GM18951 (cell line): ENCODE measurements around the gene NT5DC4.
"Not testable (repeated sequence)": the region's sequence is repeated elsewhere in the genome, so short reads cannot be mapped to it uniquely, and the experiment has no call there.

Experiments used
- POLR2A ChIP-seq: IDR thresholded peaks from 4 replicates; pipeline ENCODE4 v1.6.1; 2011; ENCODE audit warnings: mild to moderate bottlenecking; ENCODE audit not compliant: insufficient read length, insufficient read depth; ENCODE audit errors: extremely low read depth
- in situ Hi-C: fragments of 300-500 bp; cut with MboI; formaldehyde crosslinking; loops from one replicate; pipeline ENCODE4 v1.12.0; 2022; ENCODE audit warnings: low sequenced_read_pairs, mixed read lengths, inconsistent platforms; ENCODE audit not compliant: unreplicated experiment

The NT5DC4 gene

GRCh38 chr2:112708968-112709367, 11.9 kb upstream of the NT5DC4 start:
- in situ Hi-C loops: no loop called here
- TF ChIP-seq POLR2A: no peak

- TF ChIP-seq POLR2A: no peak
- in situ Hi-C loops: no loop called here
These were observed 11.1 kb upstream of the NT5DC4 start for GRCh38 chr2:112709703-112710102.

- in situ Hi-C loops: no loop called here
- no peak for TF ChIP-seq POLR2A
These were observed 9.7 kb upstream of the NT5DC4 start for GRCh38 chr2:112710956-112711750.

GRCh38 chr2:112712465-112712864, 8.4 kb upstream of the NT5DC4 start:
- TF ChIP-seq POLR2A: no peak

GRCh38 chr2:112712903-112713584, 7.8 kb upstream of the NT5DC4 start:
- TF ChIP-seq POLR2A: no peak
- in situ Hi-C loops: no loop called here

More at GRCh38 chr2:112712465-112712864, 8.4 kb upstream of the NT5DC4 start:
- in situ Hi-C loops: no loop called here

- no peak for TF ChIP-seq POLR2A
- in situ Hi-C loops: no loop called here
These were observed 7.3 kb upstream of the NT5DC4 start for GRCh38 chr2:112713585-112713925.

GRCh38 chr2:112713926-112714325, 6.9 kb upstream of the NT5DC4 start:
- in situ Hi-C loops: no loop called here
- TF ChIP-seq POLR2A: no peak

- no peak for TF ChIP-seq POLR2A
- in situ Hi-C loops: no loop called here
These were observed 6.5 kb upstream of the NT5DC4 start for GRCh38 chr2:112714331-112714730.

- no peak for TF ChIP-seq POLR2A
- in situ Hi-C loops: no loop called here
These were observed 5.8 kb upstream of the NT5DC4 start for GRCh38 chr2:112714836-112715631.

GRCh38 chr2:112716094-112716493, 4.7 kb upstream of the NT5DC4 start:
- in situ Hi-C loops: not testable (repeated sequence)

GRCh38 chr2:112716826-112717352, 3.9 kb upstream of the NT5DC4 start:
- in situ Hi-C loops: not testable (repeated sequence)

- in situ Hi-C loops: no loop called here
These were observed 1.9 kb upstream of the NT5DC4 start for GRCh38 chr2:112718863-112719370.

GRCh38 chr2:112721819-112722522, 1.2 kb downstream of the NT5DC4 start:
- in situ Hi-C loops: no loop called here
- TF ChIP-seq POLR2A: no peak

More at GRCh38 chr2:112718863-112719370, 1.9 kb upstream of the NT5DC4 start:
- TF ChIP-seq POLR2A: no peak
